ENCODE measurements around the gene CCDC174.

CCDC174 gene

DNA sequence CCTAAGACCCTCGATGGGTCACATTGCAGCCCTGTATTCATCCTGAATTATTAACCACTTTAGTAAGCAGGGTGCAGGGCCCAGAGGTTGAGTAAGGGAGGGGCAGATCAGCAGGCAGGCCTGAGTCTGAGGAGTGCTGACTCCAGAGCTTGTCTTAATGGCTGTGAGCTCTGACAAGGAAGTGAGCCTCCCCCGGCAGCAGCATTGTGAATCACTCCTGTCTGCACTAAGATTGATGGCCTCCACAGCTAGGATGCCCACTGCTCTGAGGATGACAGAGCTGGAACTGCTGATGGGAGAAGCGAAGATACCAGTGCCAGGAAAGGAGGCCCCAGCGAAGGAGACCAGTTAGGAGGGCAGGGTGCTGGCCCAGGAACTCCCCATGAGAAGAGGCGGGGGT lies 46.5 kb upstream of the CCDC174 start:
- H3K9me2 ChIP-seq (replicated peaks; ENCODE audit: low read depth, low read length), result no peaks in the 10 kb centered on the region
- no peaks in the 10 kb centered on the region for H3K27me3 ChIP-seq (ENCODE audit: insufficient read depth, low read length, poor library complexity, severe bottlenecking)
- no peaks in the 10 kb centered on the region for H3K4me1 ChIP-seq (ENCODE audit: insufficient read depth, low read length, poor library complexity, severe bottlenecking)
- no peak overlapping the region for H3K9ac ChIP-seq (ENCODE audit: low read depth, low read length, poor library complexity, severe bottlenecking)
- no peaks in the 10 kb centered on the region for H3F3A ChIP-seq (ENCODE audit: low read depth)
- H3K4me2 ChIP-seq (ENCODE audit: low read depth, low read length, poor library complexity, severe bottlenecking), result no peak overlapping the region
- H3K36me3 ChIP-seq (ENCODE audit: insufficient read depth, low read length), result no peaks in the 10 kb centered on the region
- H3K4me3 ChIP-seq (ENCODE audit: low read length, poor library complexity, severe bottlenecking), result no peak overlapping the region
- TF ChIP-seq EZH2phosphoT487 (IDR thresholded peaks at IDR 0.05; ENCODE audit: borderline replicate concordance) (no peak), CTCF (conservative IDR thresholded peaks at IDR 0.05; ENCODE audit: low read length) (no peak)
- H2AFZ ChIP-seq (ENCODE audit: low read length), result no peak overlapping the region
- no peaks in the 10 kb centered on the region for H3K9me3 ChIP-seq (ENCODE audit: insufficient read depth, low read depth, low read length)
- H3K79me2 ChIP-seq (ENCODE audit: insufficient read depth, low read length), result no peaks in the 10 kb centered on the region
- no peaks in the 10 kb centered on the region for H4K20me1 ChIP-seq (ENCODE audit: insufficient read depth, low read length, poor library complexity, severe bottlenecking)

GRCh38 chr3:14605744-14606143 lies 45.8 kb upstream of the CCDC174 start:
- Histone ChIP-seq H3K9me2 (replicated peaks; ENCODE audit: low read depth, low read length) (no peaks in the 10 kb centered on the region), H3K79me2 (ENCODE audit: insufficient read depth, low read length) (no peaks in the 10 kb centered on the region), H3K9me3 (ENCODE audit: insufficient read depth, low read depth, low read length) (no peaks in the 10 kb centered on the region), H3K36me3 (ENCODE audit: insufficient read depth, low read length) (no peaks in the 10 kb centered on the region), H3K4me2 (ENCODE audit: low read depth, low read length, poor library complexity, severe bottlenecking) (no peak overlapping the region), H3K4me1 (ENCODE audit: insufficient read depth, low read length, poor library complexity, severe bottlenecking) (no peaks in the 10 kb centered on the region), H3K27me3 (ENCODE audit: insufficient read depth, low read length, poor library complexity, severe bottlenecking) (no peaks in the 10 kb centered on the region), H2AFZ (ENCODE audit: low read length) (no peak overlapping the region), H4K20me1 (ENCODE audit: insufficient read depth, low read length, poor library complexity, severe bottlenecking) (no peaks in the 10 kb centered on the region), H3K9ac (ENCODE audit: low read depth, low read length, poor library complexity, severe bottlenecking) (no peak overlapping the region), H3F3A (ENCODE audit: low read depth) (no peaks in the 10 kb centered on the region), H3K4me3 (ENCODE audit: low read length, poor library complexity, severe bottlenecking) (no peak overlapping the region)
- TF ChIP-seq CTCF (conservative IDR thresholded peaks at IDR 0.05; ENCODE audit: low read length) (no peak), EZH2phosphoT487 (IDR thresholded peaks at IDR 0.05; ENCODE audit: borderline replicate concordance) (no peak)

GRCh38 chr3:14606669-14607339 lies 44.8 kb upstream of the CCDC174 start:
- no peak overlapping the region for H2AFZ ChIP-seq (ENCODE audit: low read length)

More at GRCh38 chr3:14606669-14607339, 44.8 kb upstream of the CCDC174 start:
- Histone ChIP-seq H3K4me1 (ENCODE audit: insufficient read depth, low read length, poor library complexity, severe bottlenecking) (no peaks in the 10 kb centered on the region), H3K9me3 (ENCODE audit: insufficient read depth, low read depth, low read length) (no peaks in the 10 kb centered on the region), H3K9me2 (replicated peaks; ENCODE audit: low read depth, low read length) (no peaks in the 10 kb centered on the region), H4K20me1 (ENCODE audit: insufficient read depth, low read length, poor library complexity, severe bottlenecking) (no peaks in the 10 kb centered on the region), H3K79me2 (ENCODE audit: insufficient read depth, low read length) (no peaks in the 10 kb centered on the region), H3K4me2 (ENCODE audit: low read depth, low read length, poor library complexity, severe bottlenecking) (no peak overlapping the region), H3K9ac (ENCODE audit: low read depth, low read length, poor library complexity, severe bottlenecking) (no peak overlapping the region), H3K36me3 (ENCODE audit: insufficient read depth, low read length) (no peaks in the 10 kb centered on the region), H3F3A (ENCODE audit: low read depth) (no peaks in the 10 kb centered on the region), H3K27me3 (ENCODE audit: insufficient read depth, low read length, poor library complexity, severe bottlenecking) (no peaks in the 10 kb centered on the region), H3K4me3 (ENCODE audit: low read length, poor library complexity, severe bottlenecking) (no peak overlapping the region)
- TF ChIP-seq CTCF (conservative IDR thresholded peaks at IDR 0.05; ENCODE audit: low read length), result no peak
- no peak for TF ChIP-seq EZH2phosphoT487 (IDR thresholded peaks at IDR 0.05; ENCODE audit: borderline replicate concordance)

Measured in Loucy (cell line).